Measurements from ENCODE around the gene PLSCR3. TPM values are rescaled to one million over a fixed set of nuclear protein-coding genes. Genes with fewer than 3 reads are reported as not detected.
A peak's percentile ranks its signal among the peaks of the same experiment; 100 is the strongest.

Gene PLSCR3
- total RNA-seq, 2 experiments from 2014 or later, result 66.3 to 70.3 TPM

GRCh38 chr17:7389924-7390910, 4.1 kb downstream of the PLSCR3 start:
- Mint-ChIP-seq H3K27ac (peak overlapping the region; percentile 39), H3K4me1 (ENCODE audit: low read depth) (peaks cover 31% of the 10 kb centered on the region), H3K27me3 (no peaks in the 10 kb centered on the region), H3K9me3 (no peaks in the 10 kb centered on the region), H3K36me3 (ENCODE audit: low read depth) (peaks cover 73% of the 10 kb centered on the region), H3K4me3 (no peak overlapping the region)
- H3K4me1 ChIP-seq (ENCODE audit: insufficient read depth, low read length), result peaks cover 48% of the 10 kb centered on the region
- ATAC-seq (ENCODE audit: poor library complexity), result no peak
- DNase-seq, result peak in 1 of 14 experiments; percentile 9
- CTCF ChIA-PET, result no interaction called here
- POLR2A ChIA-PET, result no interaction called here
- intact Hi-C loops (cut with DNase I, micrococcal nuclease), result loop anchor here (5.0 to 10.0 kb wide), 2 partner anchors 42 to 45 kb away; partner anchors contain the start of genes FGF11 (in 1 of the 2) and TMEM102 (in 1 of the 2)
- no peaks in the 10 kb centered on the region for H3K27me3 ChIP-seq (ENCODE audit: control insufficient read depth in 1 of 2, insufficient read depth in 2 of 2, low read length in 2 of 2)
- no peak for TF ChIP-seq CTCF (IDR thresholded peaks at IDR 0.05)
- peaks cover 55% of the 10 kb centered on the region for H3K36me3 ChIP-seq (ENCODE audit: insufficient read depth, low read length)
- no peak overlapping the region for H3K27ac ChIP-seq (ENCODE audit: low read depth in 1 of 2, low read length in 2 of 2)
- H3K4me3 ChIP-seq (ENCODE audit: low read length), result no peak overlapping the region
- H3K9me3 ChIP-seq (ENCODE audit: control insufficient read depth in 1 of 2, insufficient read depth in 1 of 2, low read length in 2 of 2), result no peaks in the 10 kb centered on the region

- Histone ChIP-seq H3K9me3 (ENCODE audit: control insufficient read depth in 1 of 2, insufficient read depth in 1 of 2, low read length in 2 of 2) (no peaks in the 10 kb centered on the region), H3K4me3 (ENCODE audit: low read length) (no peak overlapping the region), H3K36me3 (ENCODE audit: insufficient read depth, low read length) (peaks cover 55% of the 10 kb centered on the region), H3K27me3 (ENCODE audit: control insufficient read depth in 1 of 2, insufficient read depth in 2 of 2, low read length in 2 of 2) (no peaks in the 10 kb centered on the region), H3K4me1 (ENCODE audit: insufficient read depth, low read length) (peaks cover 52% of the 10 kb centered on the region), H3K27ac (ENCODE audit: low read depth in 1 of 2, low read length in 2 of 2) (no peak overlapping the region)
- no peak for TF ChIP-seq CTCF (IDR thresholded peaks at IDR 0.05)
- Mint-ChIP-seq H3K4me1 (ENCODE audit: low read depth) (peaks cover 29% of the 10 kb centered on the region), H3K27ac (no peak overlapping the region), H3K4me3 (no peak overlapping the region), H3K9me3 (no peaks in the 10 kb centered on the region), H3K36me3 (ENCODE audit: low read depth) (peaks cover 74% of the 10 kb centered on the region), H3K27me3 (no peaks in the 10 kb centered on the region)
- DNase-seq, result peak in 1 of 14 experiments; percentile 12
- ChIA-PET CTCF (no interaction called here), POLR2A (interaction anchor here (1.3 kb wide), 1 partner anchor 15 kb away, joined by 3 read pairs; the partner anchor contains the start of gene TMEM256)
- ATAC-seq (ENCODE audit: poor library complexity), result no peak
- intact Hi-C loops (cut with DNase I, micrococcal nuclease), result loop anchor here in 1 of 2 experiments (10.0 kb wide), 1 partner anchor 46 kb away; the partner anchor contains the start of genes FGF11 and TMEM102
Observed at GRCh38 chr17:7388856-7389255, 5.5 kb downstream of the PLSCR3 start.

GRCh38 chr17:7384489-7385081, 9.7 kb downstream of the PLSCR3 start:
- H3K27me3 Mint-ChIP-seq, result peaks cover 34% of the 10 kb centered on the region
- DNase-seq (peak in 2 of 14 experiments; percentile 8 to 36), ATAC-seq (ENCODE audit: poor library complexity) (no peak)
- H3K4me3 ChIP-seq (ENCODE audit: low read length), result peak overlapping the region; percentile 64
- peaks cover 36% of the 10 kb centered on the region for H3K36me3 Mint-ChIP-seq (ENCODE audit: low read depth)
- intact Hi-C loops (cut with DNase I, micrococcal nuclease), result loop anchor here (1.0 to 10.0 kb wide), 2 partner anchors 10 to 50 kb away; partner anchors contain the start of genes FGF11 (in 1 of the 2), PLSCR3 (in 1 of the 2) and TMEM102 (in 1 of the 2)
- H3K4me3 Mint-ChIP-seq, result peak overlapping the region; percentile 87
- peaks cover 10% of the 10 kb centered on the region for H3K4me1 Mint-ChIP-seq (ENCODE audit: low read depth)
- peak overlapping the region; percentile 74 to 77 for H3K27ac ChIP-seq (ENCODE audit: low read depth in 1 of 2, low read length in 2 of 2)
- H3K27me3 ChIP-seq (ENCODE audit: control insufficient read depth in 1 of 2, insufficient read depth in 2 of 2, low read length in 2 of 2), result peaks cover 21 to 22% of the 10 kb centered on the region in 2 experiments
- TF ChIP-seq CTCF (IDR thresholded peaks at IDR 0.05), result no peak
- ChIA-PET CTCF (interaction anchor here (1.0 to 1.8 kb wide), 6 partner anchors 9 to 52 kb away, joined by 4 to 9 read pairs (median 7); partner anchors contain the start of genes PLSCR3 and TMEM256), POLR2A (interaction anchor here (0.5 to 3.9 kb wide), 25 partner anchors 9 to 772 kb away, joined by 3 to 37 read pairs (median 4); partner anchors contain the start of genes ACAP1, NEURL4, NLGN2 and PLSCR3)
- peaks cover 24% of the 10 kb centered on the region for H3K36me3 ChIP-seq (ENCODE audit: insufficient read depth, low read length)
- peaks cover 28% of the 10 kb centered on the region for H3K4me1 ChIP-seq (ENCODE audit: insufficient read depth, low read length)
- no peaks in the 10 kb centered on the region for H3K9me3 Mint-ChIP-seq
- no peaks in the 10 kb centered on the region for H3K9me3 ChIP-seq (ENCODE audit: control insufficient read depth in 1 of 2, insufficient read depth in 1 of 2, low read length in 2 of 2)
- peak overlapping the region; percentile 91 for H3K27ac Mint-ChIP-seq

Data from CD4-positive, alpha-beta T cell (primary cell).